ENCODE data around the gene CCDC187.

GRCh38 chr9:136239135-136239982 is 64.5 kb downstream of the CCDC187 start:
- TF ChIP-seq CTCF (IDR thresholded peaks at IDR 0.05) (no peak), EP300 (IDR thresholded peaks at IDR 0.05) (no peak), POLR2A (IDR thresholded peaks at IDR 0.05) (no peak), POLR2AphosphoS5 (IDR thresholded peaks at IDR 0.05) (no peak)
